Measurements from ENCODE around the gene LTBP1.

LTBP1 gene

DNA sequence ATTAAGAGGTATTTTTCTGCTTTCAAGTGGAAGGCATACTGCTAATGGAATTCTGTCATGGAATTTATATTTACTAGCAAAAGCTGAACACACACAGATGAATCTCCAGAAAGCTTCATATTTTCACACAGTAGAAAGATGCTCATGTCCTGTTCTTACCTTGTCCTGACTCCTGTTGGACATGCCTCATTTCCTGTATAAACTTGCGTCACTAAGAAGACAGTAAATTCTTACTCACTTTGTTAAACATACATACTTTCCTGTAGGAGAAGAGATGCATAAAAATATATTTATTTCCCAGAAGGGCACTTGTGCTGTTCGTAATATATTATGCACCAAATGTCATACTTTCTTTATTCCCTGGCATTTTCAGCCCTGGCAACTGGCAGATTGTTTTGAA lies 291.4 kb downstream of the LTBP1 start:
- TF ChIP-seq EZH2phosphoT487 (IDR thresholded peaks at IDR 0.05; ENCODE audit: borderline replicate concordance, low read length): no peak
- TF ChIP-seq, protein P1, sequence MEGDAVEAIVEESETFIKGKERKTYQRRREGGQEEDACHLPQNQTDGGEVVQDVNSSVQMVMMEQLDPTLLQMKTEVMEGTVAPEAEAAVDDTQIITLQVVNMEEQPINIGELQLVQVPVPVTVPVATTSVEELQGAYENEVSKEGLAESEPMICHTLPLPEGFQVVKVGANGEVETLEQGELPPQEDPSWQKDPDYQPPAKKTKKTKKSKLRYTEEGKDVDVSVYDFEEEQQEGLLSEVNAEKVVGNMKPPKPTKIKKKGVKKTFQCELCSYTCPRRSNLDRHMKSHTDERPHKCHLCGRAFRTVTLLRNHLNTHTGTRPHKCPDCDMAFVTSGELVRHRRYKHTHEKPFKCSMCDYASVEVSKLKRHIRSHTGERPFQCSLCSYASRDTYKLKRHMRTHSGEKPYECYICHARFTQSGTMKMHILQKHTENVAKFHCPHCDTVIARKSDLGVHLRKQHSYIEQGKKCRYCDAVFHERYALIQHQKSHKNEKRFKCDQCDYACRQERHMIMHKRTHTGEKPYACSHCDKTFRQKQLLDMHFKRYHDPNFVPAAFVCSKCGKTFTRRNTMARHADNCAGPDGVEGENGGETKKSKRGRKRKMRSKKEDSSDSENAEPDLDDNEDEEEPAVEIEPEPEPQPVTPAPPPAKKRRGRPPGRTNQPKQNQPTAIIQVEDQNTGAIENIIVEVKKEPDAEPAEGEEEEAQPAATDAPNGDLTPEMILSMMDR (IDR thresholded peaks at IDR 0.05; ENCODE audit: low read depth, low read length, poor library complexity, severe bottlenecking): no peak
- H3K27ac ChIP-seq (ENCODE audit: low read depth, low read length): no peak overlapping the region
- no peak overlapping the region for H3K4me2 ChIP-seq (ENCODE audit: low read length)
- peaks cover 33% of the 10 kb centered on the region for H3K4me1 ChIP-seq (ENCODE audit: control insufficient read depth, low read length)
- peaks cover 15% of the 10 kb centered on the region for H3F3A ChIP-seq (ENCODE audit: control insufficient read depth, insufficient read depth)
- no peaks in the 10 kb centered on the region for H3K9me2 ChIP-seq (replicated peaks; ENCODE audit: control insufficient read depth, low read length)
- H4K20me1 ChIP-seq (ENCODE audit: control insufficient read depth, insufficient read depth, low read depth, low read length): no peaks in the 10 kb centered on the region
- H3K4me3 ChIP-seq (ENCODE audit: low read length): no peak overlapping the region
- H3K36me3 ChIP-seq (ENCODE audit: control insufficient read depth, low read length): peaks cover 35% of the 10 kb centered on the region
- H3K27me3 ChIP-seq (ENCODE audit: control insufficient read depth, low read length): no peaks in the 10 kb centered on the region
- peaks cover 5% of the 10 kb centered on the region for H3K79me2 ChIP-seq (ENCODE audit: control insufficient read depth, low read length)
- H3K9me3 ChIP-seq (ENCODE audit: control insufficient read depth, insufficient read depth, low read length): no peaks in the 10 kb centered on the region

DNA sequence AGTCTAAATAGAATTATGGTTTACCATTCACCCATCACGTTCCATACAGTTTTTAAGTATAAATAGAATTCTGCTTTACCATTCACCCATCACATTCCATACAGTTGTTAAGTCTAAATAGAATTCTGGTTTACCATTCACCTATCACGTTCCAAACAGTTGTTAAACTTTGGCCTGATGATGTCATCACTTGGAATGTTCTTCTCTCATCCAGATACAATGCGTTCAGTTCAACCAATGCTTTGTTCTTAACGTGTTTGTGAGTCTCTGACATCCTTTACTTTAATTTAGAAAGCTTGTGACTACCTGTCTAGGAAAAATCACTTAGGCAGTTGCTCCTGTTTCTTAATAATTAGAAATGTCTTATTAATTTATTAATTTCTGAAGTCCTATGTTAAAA lies 293.4 kb downstream of the LTBP1 start:
- 0 out of 2 replicates have a peak overlapping the region, but pooled peaks have one; percentile 26 for H3K4me2 ChIP-seq (ENCODE audit: low read length)

DNA sequence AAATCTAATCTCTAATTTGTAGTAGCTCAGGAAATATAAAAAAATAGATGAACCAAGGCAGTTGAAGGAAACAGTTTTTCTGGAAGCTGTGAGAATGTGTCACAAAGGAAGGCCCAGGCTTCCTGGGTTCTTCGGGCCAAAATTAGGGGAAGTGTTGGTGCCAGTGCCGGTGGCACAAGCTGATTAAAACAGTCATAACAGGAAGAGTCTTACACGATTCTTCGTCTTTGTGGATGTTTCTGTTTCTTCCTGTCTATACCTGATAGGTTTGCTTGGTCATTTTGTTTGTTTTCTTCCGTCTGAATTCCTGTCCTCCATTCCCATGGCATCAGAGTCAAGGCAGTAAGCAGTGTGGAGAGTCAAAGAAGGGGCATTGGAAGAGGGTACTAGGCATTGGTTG lies 294.3 kb downstream of the LTBP1 start:
- Histone ChIP-seq H3K9me3 (ENCODE audit: control insufficient read depth, insufficient read depth, low read length) (no peaks in the 10 kb centered on the region), H3K79me2 (ENCODE audit: control insufficient read depth, low read length) (peaks cover 5% of the 10 kb centered on the region), H3K27me3 (ENCODE audit: control insufficient read depth, low read length) (no peaks in the 10 kb centered on the region), H3K4me2 (ENCODE audit: low read length) (peak overlapping the region; percentile 60), H3F3A (ENCODE audit: control insufficient read depth, insufficient read depth) (peaks cover 17% of the 10 kb centered on the region), H3K36me3 (ENCODE audit: control insufficient read depth, low read length) (peaks cover 39% of the 10 kb centered on the region), H3K4me3 (ENCODE audit: low read length) (peak overlapping the region; percentile 19), H3K4me1 (ENCODE audit: control insufficient read depth, low read length) (peaks cover 47% of the 10 kb centered on the region), H3K9me2 (replicated peaks; ENCODE audit: control insufficient read depth, low read length) (no peaks in the 10 kb centered on the region), H3K27ac (ENCODE audit: low read depth, low read length) (peak overlapping the region; percentile 83), H4K20me1 (ENCODE audit: control insufficient read depth, insufficient read depth, low read depth, low read length) (no peaks in the 10 kb centered on the region)
- no peak for TF ChIP-seq EZH2phosphoT487 (IDR thresholded peaks at IDR 0.05; ENCODE audit: borderline replicate concordance, low read length)
- TF ChIP-seq, protein P1 (IDR thresholded peaks at IDR 0.05; ENCODE audit: low read depth, low read length, poor library complexity, severe bottlenecking): no peak

More for the DNA sequence above, 293.4 kb downstream of the LTBP1 start:
- Histone ChIP-seq H3K4me3 (ENCODE audit: low read length) (no peak overlapping the region), H3K36me3 (ENCODE audit: control insufficient read depth, low read length) (peaks cover 30% of the 10 kb centered on the region), H4K20me1 (ENCODE audit: control insufficient read depth, insufficient read depth, low read depth, low read length) (no peaks in the 10 kb centered on the region), H3F3A (ENCODE audit: control insufficient read depth, insufficient read depth) (peaks cover 17% of the 10 kb centered on the region), H3K27me3 (ENCODE audit: control insufficient read depth, low read length) (no peaks in the 10 kb centered on the region), H3K9me3 (ENCODE audit: control insufficient read depth, insufficient read depth, low read length) (no peaks in the 10 kb centered on the region), H3K79me2 (ENCODE audit: control insufficient read depth, low read length) (peaks cover 5% of the 10 kb centered on the region), H3K4me1 (ENCODE audit: control insufficient read depth, low read length) (peaks cover 47% of the 10 kb centered on the region), H3K27ac (ENCODE audit: low read depth, low read length) (no peak overlapping the region), H3K9me2 (replicated peaks; ENCODE audit: control insufficient read depth, low read length) (no peaks in the 10 kb centered on the region)
- TF ChIP-seq EZH2phosphoT487 (IDR thresholded peaks at IDR 0.05; ENCODE audit: borderline replicate concordance, low read length): no peak
- TF ChIP-seq, protein P1 (IDR thresholded peaks at IDR 0.05; ENCODE audit: low read depth, low read length, poor library complexity, severe bottlenecking): no peak

All from DOHH2 (cell line).